NT2/D1 (cell line): ENCODE measurements around the gene PAGE4.

ENCODE experiments used
- SUZ12 ChIP-seq: IDR thresholded peaks from 2 replicates; pipeline ENCODE4 v1.6.1; 2011; ENCODE audit not compliant: insufficient read length, insufficient read depth; ENCODE audit errors: extremely low read depth
- ZNF274 ChIP-seq: IDR thresholded peaks from 2 replicates; pipeline ENCODE4 v1.6.1; 2011; ENCODE audit warnings: mild to moderate bottlenecking, low read depth, low read length

GRCh38 chrX:49812177-49812576, 16.9 kb upstream of the PAGE4 start:
- TF ChIP-seq ZNF274 = no peak
- TF ChIP-seq SUZ12 = no peak
